Measurements from ENCODE around the gene NDUFS2. TPM values are rescaled to one million over a fixed set of nuclear protein-coding genes. Genes with fewer than 3 reads are reported as not detected.

Gene NDUFS2
- total and polyA plus RNA-seq, 9 of the 15 experiments (the other 6 are each of a cell fraction or from before 2014, with no cell fraction given): 70.0 to 176 (median 141) TPM

DNA sequence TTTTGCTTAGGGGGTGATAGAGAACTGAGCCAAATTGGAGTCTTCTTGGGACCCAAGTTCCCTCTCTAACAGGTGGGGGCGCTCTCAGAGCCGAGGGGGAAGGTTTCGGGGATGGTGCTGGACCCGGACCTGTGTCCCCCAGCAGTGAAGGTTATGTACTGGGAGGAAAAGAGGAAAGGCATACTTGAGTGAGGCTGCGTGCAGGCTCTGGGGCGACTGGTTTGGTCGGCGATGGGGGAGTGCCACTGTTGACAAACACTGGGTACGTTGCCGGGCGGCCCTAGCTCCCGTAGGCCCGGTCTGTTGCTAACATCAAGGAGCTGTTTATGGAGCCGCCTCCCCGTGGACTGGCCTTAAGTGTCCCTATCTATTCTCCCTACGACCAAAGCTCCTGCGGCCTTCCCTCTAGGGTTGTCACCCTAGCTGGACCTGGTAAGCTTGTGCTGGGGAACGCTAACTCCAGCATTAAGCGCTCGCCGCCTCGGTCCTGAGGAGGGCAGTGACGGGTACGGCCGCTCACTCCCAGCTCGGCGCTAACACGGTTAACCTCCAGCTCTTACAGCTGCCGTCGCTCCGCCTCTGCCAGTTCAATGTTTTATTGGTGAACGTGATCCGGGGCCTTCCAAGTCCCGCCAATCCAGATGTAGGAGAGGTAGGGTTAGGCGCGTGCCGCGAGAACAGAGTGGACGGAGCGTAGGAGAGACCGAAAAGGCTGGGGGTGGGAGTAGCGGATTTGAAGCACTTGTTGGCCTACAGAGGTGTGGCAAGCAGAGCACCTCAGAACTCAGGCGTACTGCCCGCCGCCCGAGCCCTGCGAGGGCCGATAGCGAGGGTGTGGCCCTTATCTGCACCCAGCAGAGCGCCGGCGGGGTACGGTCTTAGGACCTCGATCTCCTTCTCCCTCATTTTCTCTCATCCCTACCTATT is 36.2 kb upstream of the NDUFS2 start, which contains the start of gene PPOX (continued):
- TF ChIP-seq, protein P1, sequence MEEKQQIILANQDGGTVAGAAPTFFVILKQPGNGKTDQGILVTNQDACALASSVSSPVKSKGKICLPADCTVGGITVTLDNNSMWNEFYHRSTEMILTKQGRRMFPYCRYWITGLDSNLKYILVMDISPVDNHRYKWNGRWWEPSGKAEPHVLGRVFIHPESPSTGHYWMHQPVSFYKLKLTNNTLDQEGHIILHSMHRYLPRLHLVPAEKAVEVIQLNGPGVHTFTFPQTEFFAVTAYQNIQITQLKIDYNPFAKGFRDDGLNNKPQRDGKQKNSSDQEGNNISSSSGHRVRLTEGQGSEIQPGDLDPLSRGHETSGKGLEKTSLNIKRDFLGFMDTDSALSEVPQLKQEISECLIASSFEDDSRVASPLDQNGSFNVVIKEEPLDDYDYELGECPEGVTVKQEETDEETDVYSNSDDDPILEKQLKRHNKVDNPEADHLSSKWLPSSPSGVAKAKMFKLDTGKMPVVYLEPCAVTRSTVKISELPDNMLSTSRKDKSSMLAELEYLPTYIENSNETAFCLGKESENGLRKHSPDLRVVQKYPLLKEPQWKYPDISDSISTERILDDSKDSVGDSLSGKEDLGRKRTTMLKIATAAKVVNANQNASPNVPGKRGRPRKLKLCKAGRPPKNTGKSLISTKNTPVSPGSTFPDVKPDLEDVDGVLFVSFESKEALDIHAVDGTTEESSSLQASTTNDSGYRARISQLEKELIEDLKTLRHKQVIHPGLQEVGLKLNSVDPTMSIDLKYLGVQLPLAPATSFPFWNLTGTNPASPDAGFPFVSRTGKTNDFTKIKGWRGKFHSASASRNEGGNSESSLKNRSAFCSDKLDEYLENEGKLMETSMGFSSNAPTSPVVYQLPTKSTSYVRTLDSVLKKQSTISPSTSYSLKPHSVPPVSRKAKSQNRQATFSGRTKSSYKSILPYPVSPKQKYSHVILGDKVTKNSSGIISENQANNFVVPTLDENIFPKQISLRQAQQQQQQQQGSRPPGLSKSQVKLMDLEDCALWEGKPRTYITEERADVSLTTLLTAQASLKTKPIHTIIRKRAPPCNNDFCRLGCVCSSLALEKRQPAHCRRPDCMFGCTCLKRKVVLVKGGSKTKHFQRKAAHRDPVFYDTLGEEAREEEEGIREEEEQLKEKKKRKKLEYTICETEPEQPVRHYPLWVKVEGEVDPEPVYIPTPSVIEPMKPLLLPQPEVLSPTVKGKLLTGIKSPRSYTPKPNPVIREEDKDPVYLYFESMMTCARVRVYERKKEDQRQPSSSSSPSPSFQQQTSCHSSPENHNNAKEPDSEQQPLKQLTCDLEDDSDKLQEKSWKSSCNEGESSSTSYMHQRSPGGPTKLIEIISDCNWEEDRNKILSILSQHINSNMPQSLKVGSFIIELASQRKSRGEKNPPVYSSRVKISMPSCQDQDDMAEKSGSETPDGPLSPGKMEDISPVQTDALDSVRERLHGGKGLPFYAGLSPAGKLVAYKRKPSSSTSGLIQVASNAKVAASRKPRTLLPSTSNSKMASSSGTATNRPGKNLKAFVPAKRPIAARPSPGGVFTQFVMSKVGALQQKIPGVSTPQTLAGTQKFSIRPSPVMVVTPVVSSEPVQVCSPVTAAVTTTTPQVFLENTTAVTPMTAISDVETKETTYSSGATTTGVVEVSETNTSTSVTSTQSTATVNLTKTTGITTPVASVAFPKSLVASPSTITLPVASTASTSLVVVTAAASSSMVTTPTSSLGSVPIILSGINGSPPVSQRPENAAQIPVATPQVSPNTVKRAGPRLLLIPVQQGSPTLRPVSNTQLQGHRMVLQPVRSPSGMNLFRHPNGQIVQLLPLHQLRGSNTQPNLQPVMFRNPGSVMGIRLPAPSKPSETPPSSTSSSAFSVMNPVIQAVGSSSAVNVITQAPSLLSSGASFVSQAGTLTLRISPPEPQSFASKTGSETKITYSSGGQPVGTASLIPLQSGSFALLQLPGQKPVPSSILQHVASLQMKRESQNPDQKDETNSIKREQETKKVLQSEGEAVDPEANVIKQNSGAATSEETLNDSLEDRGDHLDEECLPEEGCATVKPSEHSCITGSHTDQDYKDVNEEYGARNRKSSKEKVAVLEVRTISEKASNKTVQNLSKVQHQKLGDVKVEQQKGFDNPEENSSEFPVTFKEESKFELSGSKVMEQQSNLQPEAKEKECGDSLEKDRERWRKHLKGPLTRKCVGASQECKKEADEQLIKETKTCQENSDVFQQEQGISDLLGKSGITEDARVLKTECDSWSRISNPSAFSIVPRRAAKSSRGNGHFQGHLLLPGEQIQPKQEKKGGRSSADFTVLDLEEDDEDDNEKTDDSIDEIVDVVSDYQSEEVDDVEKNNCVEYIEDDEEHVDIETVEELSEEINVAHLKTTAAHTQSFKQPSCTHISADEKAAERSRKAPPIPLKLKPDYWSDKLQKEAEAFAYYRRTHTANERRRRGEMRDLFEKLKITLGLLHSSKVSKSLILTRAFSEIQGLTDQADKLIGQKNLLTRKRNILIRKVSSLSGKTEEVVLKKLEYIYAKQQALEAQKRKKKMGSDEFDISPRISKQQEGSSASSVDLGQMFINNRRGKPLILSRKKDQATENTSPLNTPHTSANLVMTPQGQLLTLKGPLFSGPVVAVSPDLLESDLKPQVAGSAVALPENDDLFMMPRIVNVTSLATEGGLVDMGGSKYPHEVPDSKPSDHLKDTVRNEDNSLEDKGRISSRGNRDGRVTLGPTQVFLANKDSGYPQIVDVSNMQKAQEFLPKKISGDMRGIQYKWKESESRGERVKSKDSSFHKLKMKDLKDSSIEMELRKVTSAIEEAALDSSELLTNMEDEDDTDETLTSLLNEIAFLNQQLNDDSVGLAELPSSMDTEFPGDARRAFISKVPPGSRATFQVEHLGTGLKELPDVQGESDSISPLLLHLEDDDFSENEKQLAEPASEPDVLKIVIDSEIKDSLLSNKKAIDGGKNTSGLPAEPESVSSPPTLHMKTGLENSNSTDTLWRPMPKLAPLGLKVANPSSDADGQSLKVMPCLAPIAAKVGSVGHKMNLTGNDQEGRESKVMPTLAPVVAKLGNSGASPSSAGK (IDR thresholded peaks at IDR 0.05): peak; percentile 79
- TF ChIP-seq ELF2 (CRISPR knock-in tag; IDR thresholded peaks at IDR 0.05) (no peak), SMAD4 (CRISPR knock-in tag; conservative IDR thresholded peaks at IDR 0.05) (peak; percentile 96), NCOA2 (IDR thresholded peaks at IDR 0.05; ENCODE audit: partially characterized antibody in 2 of 2) (no peak), MCM3 (IDR thresholded peaks at IDR 0.05) (no peak), KDM2B (CRISPR knock-in tag; IDR thresholded peaks at IDR 0.05) (peak; percentile 90; the same call in 1 of the 2 replicates), ZNF551 (CRISPR knock-in tag; IDR thresholded peaks at IDR 0.05) (no peak)
- TF ChIP-seq, protein P2, sequence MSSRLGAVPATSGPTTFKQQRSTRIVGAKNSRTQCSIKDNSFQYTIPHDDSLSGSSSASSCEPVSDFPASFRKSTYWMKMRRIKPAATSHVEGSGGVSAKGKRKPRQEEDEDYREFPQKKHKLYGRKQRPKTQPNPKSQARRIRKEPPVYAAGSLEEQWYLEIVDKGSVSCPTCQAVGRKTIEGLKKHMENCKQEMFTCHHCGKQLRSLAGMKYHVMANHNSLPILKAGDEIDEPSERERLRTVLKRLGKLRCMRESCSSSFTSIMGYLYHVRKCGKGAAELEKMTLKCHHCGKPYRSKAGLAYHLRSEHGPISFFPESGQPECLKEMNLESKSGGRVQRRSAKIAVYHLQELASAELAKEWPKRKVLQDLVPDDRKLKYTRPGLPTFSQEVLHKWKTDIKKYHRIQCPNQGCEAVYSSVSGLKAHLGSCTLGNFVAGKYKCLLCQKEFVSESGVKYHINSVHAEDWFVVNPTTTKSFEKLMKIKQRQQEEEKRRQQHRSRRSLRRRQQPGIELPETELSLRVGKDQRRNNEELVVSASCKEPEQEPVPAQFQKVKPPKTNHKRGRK (tag; IDR thresholded peaks at IDR 0.05): no peak
- TF ChIP-seq, protein P3, sequence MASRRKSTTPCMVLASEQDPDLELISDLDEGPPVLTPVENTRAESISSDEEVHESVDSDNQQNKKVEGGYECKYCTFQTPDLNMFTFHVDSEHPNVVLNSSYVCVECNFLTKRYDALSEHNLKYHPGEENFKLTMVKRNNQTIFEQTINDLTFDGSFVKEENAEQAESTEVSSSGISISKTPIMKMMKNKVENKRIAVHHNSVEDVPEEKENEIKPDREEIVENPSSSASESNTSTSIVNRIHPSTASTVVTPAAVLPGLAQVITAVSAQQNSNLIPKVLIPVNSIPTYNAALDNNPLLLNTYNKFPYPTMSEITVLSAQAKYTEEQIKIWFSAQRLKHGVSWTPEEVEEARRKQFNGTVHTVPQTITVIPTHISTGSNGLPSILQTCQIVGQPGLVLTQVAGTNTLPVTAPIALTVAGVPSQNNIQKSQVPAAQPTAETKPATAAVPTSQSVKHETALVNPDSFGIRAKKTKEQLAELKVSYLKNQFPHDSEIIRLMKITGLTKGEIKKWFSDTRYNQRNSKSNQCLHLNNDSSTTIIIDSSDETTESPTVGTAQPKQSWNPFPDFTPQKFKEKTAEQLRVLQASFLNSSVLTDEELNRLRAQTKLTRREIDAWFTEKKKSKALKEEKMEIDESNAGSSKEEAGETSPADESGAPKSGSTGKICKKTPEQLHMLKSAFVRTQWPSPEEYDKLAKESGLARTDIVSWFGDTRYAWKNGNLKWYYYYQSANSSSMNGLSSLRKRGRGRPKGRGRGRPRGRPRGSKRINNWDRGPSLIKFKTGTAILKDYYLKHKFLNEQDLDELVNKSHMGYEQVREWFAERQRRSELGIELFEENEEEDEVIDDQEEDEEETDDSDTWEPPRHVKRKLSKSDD (conservative IDR thresholded peaks at IDR 0.05; ENCODE audit: low read length): no peak
